Esophagus (tissue), 2 donors: Measurements from ENCODE around the gene CCDC39. TPM values are rescaled to one million over a fixed set of nuclear protein-coding genes. Genes with fewer than 3 reads are reported as not detected.

Experiments
- H3K27ac ChIP-seq, 2 donors: one replicate each; pipeline ENCODE4 v1.5.1; 2013; ENCODE audit warnings: low read depth in 2 of 2, mild to moderate bottlenecking in 2 of 2, inconsistent platforms in 1 of 2, low read length in 1 of 2, moderate library complexity in 1 of 2
- H3K27me3 ChIP-seq, 2 donors: one replicate each; pipeline ENCODE4 v1.6.1; 2013; ENCODE audit warnings: low read length in 2 of 2, control low read depth in 1 of 2, mild to moderate bottlenecking in 1 of 2; ENCODE audit not compliant: insufficient read depth in 2 of 2, control insufficient read depth in 1 of 2
- H3K36me3 ChIP-seq, 2 donors: one replicate each; pipeline ENCODE4 v1.6.1; 2013; ENCODE audit warnings: low read length in 1 of 2; ENCODE audit not compliant: control insufficient read depth in 2 of 2, insufficient read depth in 2 of 2
- H3K4me1 ChIP-seq, 2 donors: one replicate each; pipeline ENCODE4 v1.6.1; 2013; ENCODE audit warnings: low read length in 1 of 2; ENCODE audit not compliant: control insufficient read depth in 2 of 2, insufficient read depth in 2 of 2
- H3K4me3 ChIP-seq, 2 donors: one replicate each; pipeline ENCODE4 v1.5.1; 2013; ENCODE audit warnings: low read length in 2 of 2, mild to moderate bottlenecking in 2 of 2, low read depth in 1 of 2, moderate library complexity in 1 of 2
- H3K9me3 ChIP-seq, 2 donors: one replicate each; pipeline ENCODE4 v1.6.1; 2013; ENCODE audit warnings: mild to moderate bottlenecking in 2 of 2, low read depth in 1 of 2, low read length in 1 of 2, moderate library complexity in 1 of 2; ENCODE audit not compliant: control insufficient read depth in 2 of 2, insufficient read depth in 1 of 2
- WGBS, 2 donors: extraction: QIAGEN DNeasy Blood & Tissue Kit; methylation state at CpG; one replicate each; pipeline ENCODE4 v1.1.7; 2013; 5-methylcytosine and 5-hydroxymethylcytosine counted together
- polyA plus RNA-seq, 2 donors: library from polyadenylated mRNA; stranded (reverse); fragments of 200-250 nt; gene quantifications; one replicate each; pipeline ENCODE4 v1.2.3, GENCODE V29; 2013
- donor health status: healthy with polysubstance abuse.
- donor health status: Bipolar disorder and iron deficiency.

CCDC39 gene
- under 1 TPM in 1 of 2 donors, not detected in 1; 0.04 TPM for polyA plus RNA-seq

DNA sequence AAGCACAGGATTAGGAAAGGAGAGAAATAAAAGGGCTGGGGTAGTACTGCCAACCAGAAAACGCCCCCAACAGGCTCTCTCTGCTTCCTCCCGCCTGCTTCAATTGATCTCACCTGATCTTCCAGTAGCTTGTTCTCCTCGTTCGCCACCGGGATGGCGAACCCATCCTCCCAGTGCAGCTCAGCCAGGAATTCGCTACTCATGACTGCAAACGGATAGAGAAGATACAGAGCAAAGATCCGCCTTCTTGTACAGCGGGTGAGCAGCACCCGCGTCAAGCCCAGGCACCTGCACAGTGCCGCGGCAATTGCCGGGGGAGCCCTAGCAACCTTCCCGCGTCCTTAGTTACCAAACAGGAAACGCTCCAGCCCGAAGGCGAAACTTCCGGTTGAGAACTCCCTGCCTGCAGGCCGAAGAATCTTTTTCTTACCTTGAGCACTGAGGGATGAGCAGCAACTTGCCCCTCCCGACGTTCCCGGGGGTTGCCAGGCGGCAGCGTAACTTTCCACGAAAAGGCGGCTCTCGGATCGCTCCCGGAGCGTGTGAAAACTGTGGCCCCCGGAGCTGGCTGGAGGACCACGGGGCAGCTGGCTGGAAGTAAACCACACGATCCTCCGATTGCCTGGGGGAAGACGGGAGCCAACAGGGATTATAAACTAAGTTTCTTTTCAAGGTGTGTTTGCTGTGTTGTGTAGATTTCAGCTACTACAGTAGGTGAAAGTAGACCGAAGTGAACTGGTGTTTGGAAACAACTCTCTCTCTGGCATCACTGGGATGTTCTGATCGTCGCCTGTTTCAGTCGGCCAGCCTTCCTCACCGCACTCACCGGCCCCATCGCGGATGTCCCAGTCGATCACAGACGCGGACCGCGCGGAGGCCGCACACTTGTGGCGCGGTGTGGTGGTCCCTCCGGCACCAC lies at the start of gene CCDC39:
Gene CCDC39 (minus strand): TSS at position 312 of the 919 bp plus-strand sequence. CDS start 109 bp downstream, at position 203.
- H3K27ac ChIP-seq, result no peak within 1 kb of the TSS
- WGBS, 2 donors, result 1% methylated on average over 56 of the region's 56 CpGs
- peak within 1 kb of the TSS; percentile 49 to 63 for H3K4me3 ChIP-seq
- H3K36me3 ChIP-seq, result no peaks in the 10 kb centered on the region
- H3K9me3 ChIP-seq, result peaks cover 2% of the 10 kb centered on the region in 2 donors
- H3K27me3 ChIP-seq, result peaks cover 0 to 2% of the 10 kb centered on the region in 2 donors
- H3K4me1 ChIP-seq, result peaks cover 5 to 8% of the 10 kb centered on the region in 2 donors

DNA sequence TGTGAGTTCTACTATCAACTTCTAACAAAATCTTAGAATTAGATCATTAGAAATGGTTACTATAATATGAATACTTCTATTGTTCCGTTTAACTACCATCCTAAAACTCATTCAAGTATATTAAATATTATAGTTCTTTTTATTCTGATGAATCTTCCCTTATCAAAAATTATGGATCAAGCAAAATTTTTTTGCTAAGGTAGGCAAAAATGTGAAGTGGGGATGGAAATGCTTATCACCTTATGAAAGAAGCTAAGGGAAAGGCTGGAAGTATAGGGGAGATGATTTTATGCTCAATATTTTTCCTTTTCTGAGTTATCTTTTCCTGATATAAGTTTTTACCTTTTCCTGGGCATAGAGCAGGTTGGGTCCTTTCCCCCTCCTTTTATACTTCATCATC lies 40.7 kb upstream of the CCDC39 start:
- Histone ChIP-seq H3K36me3 (no peaks in the 10 kb centered on the region), H3K27me3 (no peaks in the 10 kb centered on the region), H3K9me3 (no peaks in the 10 kb centered on the region), H3K4me1 (no peaks in the 10 kb centered on the region), H3K27ac (no peak overlapping the region), H3K4me3 (no peak overlapping the region)
- WGBS, 2 donors, result 41 to 71% methylated on average over 1 of the region's 1 CpG

DNA sequence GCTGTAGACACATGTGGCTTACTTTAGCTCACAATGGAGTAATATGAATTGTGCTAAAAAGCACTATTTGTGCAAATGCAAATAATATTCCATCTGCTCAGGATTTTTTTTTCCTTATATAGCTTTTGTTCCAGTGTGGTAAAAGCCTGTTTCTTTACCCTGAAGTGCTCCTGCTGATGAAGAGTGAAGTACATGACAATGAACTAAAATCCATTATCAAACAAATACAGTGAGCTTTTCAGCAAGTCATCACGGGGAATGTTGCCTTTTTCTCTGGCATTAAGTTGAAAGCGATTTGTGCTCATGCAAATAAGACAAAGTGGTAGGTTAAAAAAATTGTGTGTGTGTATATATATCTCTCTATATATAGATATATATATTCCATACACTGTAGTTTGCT lies 28.6 kb upstream of the CCDC39 start:
- Histone ChIP-seq H3K27me3 (no peaks in the 10 kb centered on the region), H3K27ac (no peak overlapping the region), H3K9me3 (no peaks in the 10 kb centered on the region), H3K4me1 (no peaks in the 10 kb centered on the region), H3K36me3 (no peaks in the 10 kb centered on the region), H3K4me3 (no peak overlapping the region)
- WGBS, 2 donors, result 15 to 22% methylated on average over 2 of the region's 2 CpGs

DNA sequence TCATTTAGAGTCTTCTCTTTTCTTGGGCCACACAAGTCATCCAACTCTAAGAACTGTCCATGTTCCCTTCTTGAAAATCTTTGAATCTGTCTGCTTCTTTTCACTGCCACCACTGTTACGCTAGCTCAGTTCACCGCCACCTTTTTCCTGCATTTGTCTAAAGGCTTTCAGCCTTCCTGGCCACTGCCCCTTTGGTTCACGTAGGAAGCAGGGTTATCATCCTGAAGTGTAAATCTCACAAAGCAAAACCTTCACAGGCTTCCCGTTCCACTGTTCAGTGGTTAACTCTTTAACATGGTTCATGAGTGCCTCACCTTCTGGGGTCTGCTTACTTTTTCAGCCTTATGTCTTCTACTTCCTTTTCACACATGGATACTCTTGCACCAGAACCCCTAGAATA lies 26.3 kb upstream of the CCDC39 start:
- no peaks in the 10 kb centered on the region for H3K9me3 ChIP-seq
- WGBS, 2 donors, result 56 to 64% methylated on average over 4 of the region's 4 CpGs
- H3K27me3 ChIP-seq, result no peaks in the 10 kb centered on the region
- no peaks in the 10 kb centered on the region for H3K36me3 ChIP-seq
- no peak overlapping the region for H3K4me3 ChIP-seq
- H3K4me1 ChIP-seq, result no peaks in the 10 kb centered on the region
- H3K27ac ChIP-seq, result no peak overlapping the region

DNA sequence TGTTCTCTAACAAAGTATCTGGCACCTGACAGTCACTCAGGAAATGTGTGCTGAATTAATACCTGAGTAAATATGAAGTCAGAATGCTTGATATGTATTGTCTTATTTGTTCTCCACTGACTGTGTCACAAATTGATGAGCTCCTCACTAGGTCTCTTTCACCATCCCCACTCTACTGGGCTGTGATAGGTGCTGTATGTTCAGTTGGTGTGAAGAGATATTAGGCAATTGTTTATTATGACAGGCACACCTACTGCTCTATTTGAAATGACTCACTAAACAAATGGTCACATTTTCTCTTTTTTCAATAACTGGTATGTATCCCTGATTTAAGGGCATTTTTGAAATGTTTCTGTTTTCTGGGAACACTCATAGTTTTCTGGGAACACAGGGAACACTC lies 25.2 kb upstream of the CCDC39 start:
- Histone ChIP-seq H3K9me3 (no peaks in the 10 kb centered on the region), H3K27me3 (no peaks in the 10 kb centered on the region), H3K4me3 (no peak overlapping the region), H3K27ac (no peak overlapping the region), H3K36me3 (no peaks in the 10 kb centered on the region), H3K4me1 (no peaks in the 10 kb centered on the region)

DNA sequence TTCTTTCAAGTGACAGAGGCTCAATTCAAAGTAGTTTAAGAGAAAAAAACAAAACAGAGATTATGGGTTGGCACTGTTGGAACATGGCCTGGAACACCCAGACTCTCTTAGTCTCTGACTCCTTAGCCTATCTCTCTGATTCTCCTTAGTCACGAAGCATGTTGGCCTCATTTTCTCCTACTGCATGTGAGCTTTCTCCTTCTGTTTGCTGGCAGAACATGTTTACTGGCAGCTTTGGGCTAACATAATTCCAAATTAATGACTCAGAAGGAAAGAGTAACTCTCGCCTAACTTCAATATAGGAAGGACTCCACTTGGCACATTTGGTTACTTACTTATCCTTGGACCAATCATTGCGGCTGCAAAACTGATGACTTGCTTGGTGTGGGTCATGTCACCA lies 21.7 kb upstream of the CCDC39 start:
- Histone ChIP-seq H3K27ac (no peak overlapping the region), H3K36me3 (no peaks in the 10 kb centered on the region), H3K9me3 (no peaks in the 10 kb centered on the region), H3K4me3 (no peak overlapping the region), H3K27me3 (no peaks in the 10 kb centered on the region), H3K4me1 (no peaks in the 10 kb centered on the region)
- 62 to 75% methylated on average over 3 of the region's 3 CpGs for WGBS, 2 donors

DNA sequence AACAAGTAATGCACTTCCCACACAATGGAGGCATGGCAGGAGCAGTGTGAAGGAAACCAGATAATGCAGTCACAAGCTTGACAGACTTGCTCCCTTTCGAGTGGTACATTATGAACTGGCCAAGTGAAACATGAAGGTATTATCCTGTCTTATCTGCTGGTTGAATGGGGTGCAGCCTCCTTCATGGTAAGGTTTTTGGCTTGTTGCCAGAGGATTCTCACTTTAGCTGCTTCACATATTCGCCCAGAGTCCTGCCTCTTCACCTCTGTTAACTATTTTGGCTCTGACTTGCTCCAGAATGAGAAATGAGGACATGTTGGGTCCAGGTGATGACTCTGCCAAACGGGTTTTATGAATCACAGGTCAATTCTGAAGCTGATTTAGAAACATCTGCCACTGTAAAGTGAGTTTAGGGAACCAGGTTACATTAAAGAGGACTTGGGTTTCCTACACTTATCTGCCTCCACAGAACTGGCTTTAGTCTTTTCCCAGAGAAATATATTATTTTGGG lies 19.5 kb upstream of the CCDC39 start:
- Histone ChIP-seq H3K9me3 (no peaks in the 10 kb centered on the region), H3K27me3 (no peaks in the 10 kb centered on the region), H3K4me3 (no peak overlapping the region), H3K4me1 (no peaks in the 10 kb centered on the region), H3K27ac (no peak overlapping the region), H3K36me3 (no peaks in the 10 kb centered on the region)
- 37 to 38% methylated on average over 3 of the region's 3 CpGs for WGBS, 2 donors

DNA sequence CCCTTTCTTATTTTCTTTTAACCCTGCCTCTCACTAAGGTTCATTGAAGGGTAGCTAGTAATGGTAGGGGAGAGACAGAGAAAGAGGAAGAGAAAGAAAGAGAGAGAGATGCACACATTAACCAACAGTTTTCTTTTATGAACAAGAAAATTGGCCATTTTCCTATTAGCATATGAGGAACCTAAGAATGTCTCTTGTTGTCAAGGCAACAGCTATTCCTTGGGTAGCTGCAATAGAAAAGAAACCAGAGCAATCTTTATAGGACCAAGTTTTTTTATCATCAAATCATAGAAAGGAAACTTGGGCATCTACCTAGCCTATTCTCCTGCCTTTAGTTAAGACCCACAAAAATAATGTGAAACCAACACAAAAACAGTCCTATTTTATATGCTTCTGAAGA lies 15.0 kb upstream of the CCDC39 start:
- H3K9me3 ChIP-seq, result no peaks in the 10 kb centered on the region
- H3K4me3 ChIP-seq, result no peak overlapping the region
- no peaks in the 10 kb centered on the region for H3K4me1 ChIP-seq
- no peak overlapping the region for H3K27ac ChIP-seq
- H3K36me3 ChIP-seq, result no peaks in the 10 kb centered on the region
- no peaks in the 10 kb centered on the region for H3K27me3 ChIP-seq

DNA sequence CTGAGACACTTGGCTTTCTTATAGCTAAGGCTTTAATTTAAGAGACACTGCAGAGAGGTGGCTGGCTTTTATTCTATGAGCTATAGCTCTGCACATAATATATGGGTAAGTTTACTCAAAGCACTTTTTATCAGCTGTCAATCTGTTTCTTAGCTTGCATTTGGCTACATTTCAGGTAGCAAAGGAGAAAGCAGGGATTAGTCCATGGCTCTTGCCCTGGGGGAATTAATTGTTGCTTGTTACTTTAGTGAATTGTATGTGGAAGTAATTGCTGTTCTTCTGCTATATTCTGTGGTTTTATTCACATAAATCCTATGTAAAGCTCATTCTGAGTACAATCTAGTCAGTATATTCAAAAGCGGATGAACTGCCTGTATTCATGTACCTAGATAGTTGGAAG lies 14.4 kb upstream of the CCDC39 start:
- H3K4me3 ChIP-seq, result no peak overlapping the region
- no peaks in the 10 kb centered on the region for H3K4me1 ChIP-seq
- no peaks in the 10 kb centered on the region for H3K9me3 ChIP-seq
- H3K27ac ChIP-seq, result no peak overlapping the region
- 59 to 71% methylated on average over 1 of the region's 1 CpG for WGBS, 2 donors
- H3K36me3 ChIP-seq, result no peaks in the 10 kb centered on the region
- H3K27me3 ChIP-seq, result no peaks in the 10 kb centered on the region

DNA sequence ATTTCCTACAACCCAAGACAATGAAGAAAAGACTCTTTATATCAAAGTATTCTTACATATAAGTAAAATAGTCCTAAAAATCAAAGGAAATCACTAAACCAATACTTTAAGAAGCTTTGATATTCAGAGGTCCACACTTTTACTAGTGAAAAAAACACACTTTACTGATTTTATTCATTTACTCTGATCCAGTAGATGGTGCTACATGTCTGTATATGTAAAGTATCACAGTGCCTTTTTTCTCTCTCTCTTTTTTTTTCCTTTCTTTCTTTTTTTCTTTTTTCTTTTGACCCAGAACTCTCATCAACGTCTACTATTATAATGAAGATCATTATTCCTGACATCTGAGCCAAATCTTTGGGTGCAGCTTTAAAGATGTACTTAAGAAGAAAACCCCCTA lies 10.8 kb upstream of the CCDC39 start:
- H3K36me3 ChIP-seq, result no peaks in the 10 kb centered on the region
- H3K9me3 ChIP-seq, result no peaks in the 10 kb centered on the region
- no peak overlapping the region for H3K4me3 ChIP-seq
- no peak overlapping the region for H3K27ac ChIP-seq
- no peaks in the 10 kb centered on the region for H3K27me3 ChIP-seq
- no peaks in the 10 kb centered on the region for H3K4me1 ChIP-seq
- WGBS, 2 donors, result 0 to 11% methylated on average over 1 of the region's 1 CpG
